Activated T-cell treated with anti-CD3 and anti-CD28 coated beads, Interleukin-2, amount 50 U/mL, for 48 hours (primary cell): ENCODE measurements around the gene OR2AK2.

Source experiments
- DNase-seq, 2 experiments: peaks; one replicate each; pipeline ENCODE4 v3.0.0-alpha.2; 2020

Gene OR2AK2

DNA sequence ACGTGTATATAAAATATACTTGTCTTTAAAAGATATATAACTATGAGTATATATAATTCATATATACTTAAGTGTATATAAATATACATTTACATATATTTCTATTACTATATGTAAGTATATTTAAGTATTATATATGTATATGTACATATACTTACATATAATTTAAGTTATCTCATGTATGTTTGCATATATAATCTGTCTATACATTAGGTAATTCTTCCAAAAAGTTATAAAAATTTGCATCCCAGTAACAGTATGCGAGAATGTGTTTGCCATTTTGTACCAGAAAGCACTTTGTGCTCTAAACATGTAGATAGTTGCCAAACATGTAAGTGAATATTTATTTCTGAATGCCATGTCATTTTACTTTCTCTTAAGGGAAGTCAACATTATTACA lies at the start of gene OR2AK2:
TSS of gene OR2AK2 (plus strand) at position 301 of the 400 bp plus-strand sequence. CDS start 144 bp downstream, outside the sequence.
- DNase-seq, result no peak

- DNase-seq, result no peak
Measured at GRCh38 chr1:247919952-247920351, 45.1 kb upstream of the OR2AK2 start, which contains the start of gene OR2T8. Gene OR2T8, plus strand, starts transcription at chr1:247920252. Its CDS starts 766 bp downstream, at chr1:247921018.

GRCh38 chr1:247923941-247924340 lies 41.1 kb upstream of the OR2AK2 start:
- DNase-seq, result no peak

DNA sequence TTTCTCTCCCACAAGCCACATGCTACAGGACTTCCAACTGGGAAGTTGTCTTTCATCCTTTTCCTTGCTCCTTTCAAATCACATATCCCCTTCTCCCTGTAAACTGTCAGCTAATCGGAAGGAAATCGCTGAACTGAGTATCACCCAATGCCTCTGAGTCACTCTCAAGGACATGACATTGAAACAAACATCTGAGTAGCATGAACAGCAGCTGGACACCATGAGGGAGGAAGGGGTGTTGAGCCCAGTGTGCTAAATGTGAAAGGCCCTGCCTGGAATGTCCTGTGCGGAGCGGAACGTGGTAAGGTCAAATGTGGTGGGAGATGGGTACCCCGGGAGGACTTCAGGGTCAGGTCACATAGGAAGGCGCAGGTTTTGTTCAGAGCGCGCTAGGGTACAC lies 40.2 kb upstream of the OR2AK2 start, which contains the start of gene OR2AJ1:
TSS of gene OR2AJ1 (plus strand) at position 22 of the 400 bp plus-strand sequence. CDS start 8,880 bp downstream, outside the sequence.
- DNase-seq, result no peak

DNA sequence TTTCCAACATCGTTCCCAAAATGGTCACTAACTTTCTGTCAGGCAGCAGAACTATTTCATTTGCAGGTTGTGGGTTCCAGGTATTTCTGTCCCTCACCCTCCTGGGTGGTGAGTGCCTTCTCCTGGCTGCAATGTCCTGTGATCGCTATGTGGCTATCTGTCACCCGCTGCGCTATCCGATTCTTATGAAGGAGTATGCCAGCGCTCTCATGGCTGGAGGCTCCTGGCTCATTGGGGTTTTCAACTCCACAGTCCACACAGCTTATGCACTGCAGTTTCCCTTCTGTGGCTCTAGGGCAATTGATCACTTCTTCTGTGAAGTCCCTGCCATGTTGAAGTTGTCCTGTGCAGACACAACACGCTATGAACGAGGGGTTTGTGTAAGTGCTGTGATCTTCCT lies 31.0 kb upstream of the OR2AK2 start:
- DNase-seq, result no peak

DNA sequence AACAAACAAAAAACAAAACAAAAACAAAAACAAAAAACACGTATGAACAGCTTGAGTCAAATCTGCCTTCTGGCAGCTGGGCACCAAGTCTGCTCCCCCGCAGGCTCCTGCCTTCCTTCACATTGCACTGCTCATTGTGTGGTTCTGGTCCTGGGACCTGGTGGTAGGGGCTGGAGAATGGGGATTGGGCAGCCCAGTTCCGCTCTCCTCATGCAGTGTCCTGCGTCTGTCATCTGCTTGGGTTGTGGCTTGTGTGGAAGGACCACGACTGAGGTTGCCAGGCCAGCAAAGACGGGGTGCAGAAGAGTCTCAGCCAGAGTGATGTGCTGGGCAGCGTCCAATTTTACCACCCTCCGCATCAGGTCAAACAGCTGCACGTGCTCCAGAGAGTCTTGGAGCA lies 29.3 kb upstream of the OR2AK2 start:
- no peak for DNase-seq

DNA sequence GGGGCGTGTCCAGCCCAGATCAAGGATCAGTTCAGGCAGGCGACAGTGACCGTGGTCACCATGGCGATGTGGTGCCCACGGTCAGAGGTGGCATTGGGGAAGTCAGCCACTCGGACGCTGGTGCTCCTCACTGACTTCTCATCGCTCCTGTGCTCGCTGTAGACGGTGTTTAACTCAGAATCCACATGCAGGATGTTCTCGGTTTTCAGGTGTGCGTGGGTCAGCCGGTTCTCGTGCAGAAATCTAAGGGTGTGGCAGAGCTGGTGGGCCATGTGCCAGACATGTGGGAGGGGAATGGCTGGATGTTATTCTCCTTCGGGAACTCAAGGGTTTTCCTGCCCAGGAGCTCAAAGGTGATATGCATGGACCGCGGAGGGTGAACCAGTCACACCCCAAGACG lies 28.6 kb upstream of the OR2AK2 start:
- DNase-seq, result no peak

DNA sequence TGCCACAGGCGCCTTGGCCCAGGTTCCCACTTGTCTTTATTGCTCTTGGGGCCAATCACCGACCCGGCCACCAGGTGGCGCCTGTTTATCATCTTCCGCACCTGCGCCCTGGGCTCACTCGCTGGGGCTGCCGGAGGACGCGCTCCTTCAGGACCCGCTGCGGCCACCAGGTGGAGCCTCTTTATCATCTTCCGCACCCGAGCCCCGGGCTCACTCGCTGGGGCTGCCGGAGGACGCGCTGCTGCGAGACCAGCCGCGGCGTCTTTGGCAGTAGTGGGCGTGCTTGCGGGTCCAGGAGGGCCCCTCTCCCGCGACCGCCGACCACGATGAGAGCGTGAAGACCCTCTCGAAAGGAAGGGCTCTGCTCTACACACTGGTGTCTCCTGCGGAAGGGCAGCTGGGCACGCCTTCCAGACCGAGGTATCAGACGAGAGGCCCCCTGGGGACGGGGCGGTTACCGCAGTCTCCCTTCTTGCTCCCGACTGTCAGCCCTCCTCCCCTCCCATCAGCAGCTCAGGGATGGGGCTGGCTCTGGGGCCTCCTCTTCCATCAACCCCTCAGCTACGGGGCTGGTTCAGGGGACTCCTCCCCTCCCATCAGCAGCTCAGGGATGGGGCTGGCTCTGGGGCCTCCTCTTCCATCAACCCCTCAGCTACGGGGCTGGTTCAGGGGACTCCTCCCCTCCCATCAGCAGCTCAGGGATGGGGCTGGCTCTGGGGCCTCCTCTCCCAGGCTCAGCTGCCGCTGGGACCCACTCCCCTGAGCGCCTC lies 27.9 kb upstream of the OR2AK2 start:
- peak; percentile 97 to 98 for DNase-seq

DNA sequence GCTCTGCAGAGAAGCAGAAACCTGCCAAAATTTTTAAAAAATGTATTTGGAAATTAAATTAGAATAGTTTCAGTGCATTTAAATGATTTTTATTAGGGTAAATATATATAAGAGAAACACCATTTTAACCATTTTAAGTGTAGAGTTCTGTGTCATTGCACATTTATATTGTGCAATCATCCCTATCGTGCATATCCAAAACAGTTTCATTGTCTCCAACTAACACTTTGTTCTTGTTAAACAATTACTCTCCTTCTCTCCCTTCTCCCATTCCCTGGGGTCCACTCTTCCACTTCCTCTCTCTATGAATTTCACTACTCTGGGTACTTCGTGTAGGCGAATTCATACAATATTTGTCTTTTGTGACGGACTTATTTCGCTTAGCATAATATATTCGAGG lies 22.4 kb upstream of the OR2AK2 start:
- DNase-seq, result no peak

DNA sequence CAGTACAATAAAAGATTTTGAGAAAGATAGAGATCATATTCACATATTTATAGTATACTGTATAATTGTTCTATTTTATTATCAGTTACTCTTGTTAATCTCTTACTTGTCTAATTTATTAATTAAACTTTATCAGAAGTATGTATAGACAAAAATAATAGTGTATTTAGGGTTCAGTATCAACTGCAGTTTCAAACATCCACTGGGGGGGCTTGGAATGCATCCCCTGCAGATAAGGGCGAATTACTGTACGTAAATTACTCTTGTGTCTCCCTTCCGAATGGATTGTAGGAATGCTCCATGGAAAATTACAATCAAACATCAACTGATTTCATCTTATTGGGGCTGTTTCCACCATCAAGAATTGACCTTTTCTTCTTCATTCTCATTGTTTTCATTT lies 16.5 kb upstream of the OR2AK2 start, which contains the start of gene OR2L8:
TSS of gene OR2L8 (plus strand) at position 301 of the 400 bp plus-strand sequence. CDS start at position 301, 0 bp downstream.
- no peak for DNase-seq

GRCh38 chr1:247953408-247953807 lies 11.6 kb upstream of the OR2AK2 start:
- no peak for DNase-seq

- no peak for DNase-seq
Measured at GRCh38 chr1:247961791-247962190, 3.2 kb upstream of the OR2AK2 start.

- DNase-seq, result no peak
Measured at GRCh38 chr1:247962911-247963588, 2.0 kb upstream of the OR2AK2 start.

GRCh38 chr1:247966532-247967204 lies 1.6 kb downstream of the OR2AK2 start:
- DNase-seq, result no peak

DNA sequence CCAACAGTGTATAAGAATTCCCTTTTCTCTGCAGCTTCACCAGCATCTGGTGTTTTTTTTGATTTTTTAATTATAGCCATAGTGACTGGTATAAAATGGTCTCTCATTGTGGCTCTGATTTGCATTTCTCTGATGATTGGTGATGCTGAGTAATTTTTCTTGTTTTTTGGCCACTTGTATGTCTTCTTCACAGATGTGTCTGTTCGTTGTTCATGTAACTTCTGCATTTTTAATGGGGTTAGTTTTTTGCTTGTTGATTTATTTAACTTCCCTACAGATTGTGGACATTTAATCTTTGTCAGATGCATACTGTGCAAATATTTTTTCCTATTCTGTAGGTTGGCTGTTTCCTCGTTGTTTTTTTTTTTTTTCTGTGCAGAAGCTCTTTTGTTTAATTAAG lies 28.0 kb downstream of the OR2AK2 start:
- no peak for DNase-seq

DNA sequence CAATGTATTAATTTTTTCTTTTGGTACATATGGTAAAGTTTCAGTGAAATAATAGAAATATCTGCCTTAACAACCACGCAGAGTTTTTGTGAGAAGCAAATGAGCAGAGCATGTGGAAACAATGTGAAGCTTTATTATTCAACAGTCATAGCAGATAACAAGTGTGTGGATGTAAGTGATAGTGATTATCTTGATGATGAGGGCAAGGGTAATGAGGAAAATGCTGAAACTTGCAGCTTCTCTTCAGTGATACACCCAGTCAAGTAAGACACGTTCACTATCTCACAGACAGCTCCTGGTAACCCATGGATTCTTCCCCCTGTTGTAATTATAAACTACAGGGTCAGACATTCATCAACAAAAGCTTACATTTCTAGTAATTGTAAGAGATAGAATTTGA lies 33.8 kb downstream of the OR2AK2 start:
- no peak for DNase-seq

DNA sequence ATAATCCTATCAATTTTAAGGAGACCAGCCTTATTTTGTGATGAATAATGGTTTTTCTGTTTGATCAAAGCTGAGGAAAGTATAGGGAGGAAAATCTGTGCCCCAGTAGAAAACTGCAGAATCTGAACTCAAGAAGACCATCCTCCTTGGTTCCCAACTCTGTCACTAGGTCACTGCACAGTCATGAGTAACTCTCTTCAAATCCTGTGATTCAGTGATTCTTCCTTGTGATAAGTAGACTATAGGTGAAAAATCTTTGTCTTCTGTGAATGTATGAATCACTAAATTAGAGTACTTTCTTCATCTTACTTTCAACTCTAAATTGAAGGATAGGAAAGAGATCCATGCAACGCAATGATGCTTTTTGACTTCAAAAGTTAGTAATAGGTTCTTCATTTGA lies 35.1 kb downstream of the OR2AK2 start:
- no peak for DNase-seq

DNA sequence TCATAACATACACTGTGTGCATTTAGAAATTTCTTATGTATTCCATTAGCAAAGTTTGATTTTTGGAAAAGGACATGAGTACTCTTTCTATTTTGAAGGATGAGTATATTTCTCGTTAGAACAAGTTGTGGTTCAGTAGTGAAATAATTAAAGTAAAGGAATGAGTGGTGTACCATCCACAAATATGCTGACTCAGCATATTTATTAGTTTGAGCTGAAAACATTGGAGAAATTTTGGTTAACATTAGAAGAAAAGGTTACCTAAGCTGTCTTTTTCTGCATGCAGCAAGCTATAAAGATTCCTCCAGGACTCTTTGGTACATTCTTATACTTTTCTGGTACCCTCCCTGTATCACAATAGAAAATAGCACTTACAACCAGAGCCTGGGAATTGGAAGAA lies 42.7 kb downstream of the OR2AK2 start:
- no peak for DNase-seq

GRCh38 chr1:248009681-248010080 lies 44.6 kb downstream of the OR2AK2 start:
- DNase-seq, result no peak

- DNase-seq, result no peak
Measured at GRCh38 chr1:248013229-248013710, 48.2 kb downstream of the OR2AK2 start, which contains the start of gene OR2L5. Gene OR2L5, plus strand, starts transcription at chr1:248013660. Its CDS starts 8,288 bp downstream, at chr1:248021948.

DNA sequence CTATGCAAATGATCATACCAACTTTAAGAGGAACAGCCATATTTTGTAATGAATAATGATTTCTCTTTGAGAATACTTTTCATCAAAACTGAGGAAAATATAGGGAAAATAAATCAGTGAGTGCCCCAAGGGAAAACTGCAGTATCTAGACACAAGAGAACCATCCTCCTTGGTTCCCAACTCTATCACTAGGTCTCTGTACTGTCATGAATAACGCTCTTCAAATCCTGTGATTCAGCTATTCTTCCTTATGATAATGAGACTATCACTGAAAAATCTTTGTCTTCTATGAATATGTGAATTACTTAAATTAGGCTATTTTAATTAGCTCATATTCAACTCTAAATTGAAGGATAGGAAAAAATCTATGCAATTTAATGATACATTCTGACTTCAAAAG lies 50.8 kb downstream of the OR2AK2 start:
- DNase-seq, result no peak
